Chondrocyte (in vitro differentiated cells): ENCODE data around the gene TFEB. TPM values are rescaled to one million over a fixed set of nuclear protein-coding genes. Genes with fewer than 3 reads are reported as not detected.

ENCODE experiments used
- DNase-seq: peaks from one replicate; pipeline ENCODE4 v3.0.0; 2021; ENCODE audit warnings: mixed read lengths, low spot score
- H3K27ac Mint-ChIP-seq: one replicate; pipeline ENCODE4 v1.8.0; 2021; ENCODE audit warnings: mild to moderate bottlenecking, moderate library complexity, mixed read lengths; ENCODE audit not compliant: unreplicated experiment
- H3K27me3 Mint-ChIP-seq: 2 replicates; pipeline ENCODE4 v1.8.0; 2021; ENCODE audit warnings: low read depth, mixed read lengths
- H3K36me3 Mint-ChIP-seq: 2 replicates; pipeline ENCODE4 v1.8.0; 2021; ENCODE audit warnings: low read depth, mixed read lengths
- H3K4me1 Mint-ChIP-seq: 2 replicates; pipeline ENCODE4 v1.8.0; 2021; ENCODE audit warnings: low read depth, mild to moderate bottlenecking, mixed read lengths
- H3K4me3 Mint-ChIP-seq: one replicate; pipeline ENCODE4 v1.8.0; 2021; ENCODE audit warnings: mild to moderate bottlenecking, moderate library complexity, mixed read lengths; ENCODE audit not compliant: unreplicated experiment
- H3K9me3 Mint-ChIP-seq: 2 replicates; pipeline ENCODE4 v1.8.0; 2021; ENCODE audit warnings: low read depth, mixed read lengths
- total RNA-seq: library from RNA; stranded (reverse); gene quantifications from 3 replicates; pipeline ENCODE4 v1.2.1, GENCODE V29; 2021
- TF ChIP-seq, protein P1 (sequence below): fragments of 200-600 bp; sonication (generic); IDR thresholded peaks from 2 replicates; pipeline ENCODE4 v1.5.0; 2021; ENCODE audit warnings: antibody characterized with exemption, mild to moderate bottlenecking, moderate library complexity

TFEB gene
- total RNA-seq, 1 donor from 2014 or later = 11.6 TPM

DNA sequence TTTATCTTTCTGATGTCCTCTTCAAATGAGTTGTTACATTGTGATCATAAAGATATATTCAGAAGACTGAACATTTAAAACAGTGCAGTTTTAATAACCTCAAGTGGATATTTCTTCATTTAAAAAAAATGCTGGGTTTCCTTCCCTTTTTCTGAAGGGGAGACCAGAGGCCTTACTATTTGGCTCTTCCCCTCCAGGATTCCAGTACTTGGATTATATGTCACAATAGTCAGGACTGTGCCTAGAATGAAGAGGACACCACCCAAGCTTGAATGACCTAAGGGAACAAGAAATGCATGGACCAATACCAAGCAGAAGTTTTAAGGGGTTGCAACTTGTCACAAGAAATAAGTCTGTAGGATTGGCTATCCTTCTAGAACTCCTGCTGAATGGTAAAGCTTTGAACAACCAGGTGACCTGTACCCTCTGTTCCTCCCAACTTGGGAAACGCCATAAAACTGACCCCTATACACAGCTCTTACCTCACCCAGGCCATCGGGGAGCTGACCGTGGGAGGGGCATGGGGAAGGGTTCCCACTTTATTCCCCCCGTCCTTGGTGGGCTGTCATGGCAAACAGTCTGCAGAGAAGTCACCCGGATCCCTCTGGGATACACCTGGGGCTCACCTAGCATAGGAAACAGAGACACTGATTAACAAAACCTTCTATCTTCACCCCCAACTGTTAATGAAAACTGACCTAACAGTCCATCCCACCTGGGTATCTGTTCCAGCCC, 42.3 kb upstream of the TFEB start:
- Mint-ChIP-seq H3K27me3 (no peaks in the 10 kb centered on the region), H3K4me1 (peaks cover 18% of the 10 kb centered on the region), H3K4me3 (no peak overlapping the region), H3K27ac (no peak overlapping the region), H3K9me3 (no peaks in the 10 kb centered on the region), H3K36me3 (peaks cover 7% of the 10 kb centered on the region)
- DNase-seq = peak; percentile 42
- TF ChIP-seq, protein P1, sequence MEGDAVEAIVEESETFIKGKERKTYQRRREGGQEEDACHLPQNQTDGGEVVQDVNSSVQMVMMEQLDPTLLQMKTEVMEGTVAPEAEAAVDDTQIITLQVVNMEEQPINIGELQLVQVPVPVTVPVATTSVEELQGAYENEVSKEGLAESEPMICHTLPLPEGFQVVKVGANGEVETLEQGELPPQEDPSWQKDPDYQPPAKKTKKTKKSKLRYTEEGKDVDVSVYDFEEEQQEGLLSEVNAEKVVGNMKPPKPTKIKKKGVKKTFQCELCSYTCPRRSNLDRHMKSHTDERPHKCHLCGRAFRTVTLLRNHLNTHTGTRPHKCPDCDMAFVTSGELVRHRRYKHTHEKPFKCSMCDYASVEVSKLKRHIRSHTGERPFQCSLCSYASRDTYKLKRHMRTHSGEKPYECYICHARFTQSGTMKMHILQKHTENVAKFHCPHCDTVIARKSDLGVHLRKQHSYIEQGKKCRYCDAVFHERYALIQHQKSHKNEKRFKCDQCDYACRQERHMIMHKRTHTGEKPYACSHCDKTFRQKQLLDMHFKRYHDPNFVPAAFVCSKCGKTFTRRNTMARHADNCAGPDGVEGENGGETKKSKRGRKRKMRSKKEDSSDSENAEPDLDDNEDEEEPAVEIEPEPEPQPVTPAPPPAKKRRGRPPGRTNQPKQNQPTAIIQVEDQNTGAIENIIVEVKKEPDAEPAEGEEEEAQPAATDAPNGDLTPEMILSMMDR = no peak

DNA sequence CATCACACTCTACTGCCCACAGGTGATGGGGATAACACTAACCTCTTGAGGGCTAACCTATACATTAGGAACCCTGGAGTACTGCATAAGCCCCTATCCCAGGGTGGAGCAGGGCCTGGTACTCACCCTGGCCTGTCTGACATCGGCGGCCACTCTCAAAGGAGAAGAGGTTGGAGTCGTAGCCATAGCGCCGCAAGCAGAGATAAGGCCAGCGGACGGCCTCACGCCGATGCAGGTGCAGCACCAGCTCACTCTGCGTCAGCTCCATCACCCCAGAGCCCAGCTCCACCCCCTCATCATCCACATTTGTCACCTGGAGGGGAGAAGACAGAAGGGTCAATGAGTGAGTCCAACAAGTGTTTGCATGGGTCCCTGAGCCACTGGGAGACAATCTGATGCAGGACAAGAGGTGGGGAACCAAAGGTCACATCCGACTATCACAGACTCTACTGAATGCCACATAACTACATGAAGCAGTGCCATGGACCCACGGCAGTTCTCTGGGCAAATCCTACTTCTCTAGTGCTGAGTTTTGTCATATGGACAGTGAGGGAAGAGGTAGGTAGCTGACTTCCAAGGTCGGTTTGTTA, 40.0 kb upstream of the TFEB start:
- Mint-ChIP-seq H3K36me3 (peaks cover 22% of the 10 kb centered on the region), H3K4me1 (peaks cover 7% of the 10 kb centered on the region), H3K27me3 (no peaks in the 10 kb centered on the region), H3K27ac (no peak overlapping the region), H3K4me3 (no peak overlapping the region), H3K9me3 (no peaks in the 10 kb centered on the region)
- TF ChIP-seq, protein P1 = no peak
- peak; percentile 79 for DNase-seq

DNA sequence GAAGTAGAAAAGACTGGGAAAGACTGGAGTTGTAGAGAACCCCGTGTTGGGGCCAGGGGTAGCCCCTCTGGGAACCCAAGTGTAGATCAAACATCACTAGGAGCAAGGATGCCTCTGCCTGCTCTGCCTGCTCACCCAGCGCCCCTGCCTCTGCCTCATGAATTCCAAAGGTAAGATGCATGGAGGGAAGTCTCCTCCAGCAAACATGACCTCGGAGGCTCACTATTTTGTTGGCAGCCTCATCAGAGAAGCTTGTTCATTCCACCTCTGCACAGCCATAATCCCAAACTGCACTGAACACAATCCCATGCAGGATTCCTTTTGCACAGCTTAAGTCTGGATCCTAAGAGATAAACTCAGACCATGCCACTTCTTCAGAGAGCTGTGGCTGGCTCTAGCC, 39.4 kb upstream of the TFEB start:
- peak; percentile 37 for DNase-seq
- Mint-ChIP-seq H3K4me3 (no peak overlapping the region), H3K4me1 (peaks cover 7% of the 10 kb centered on the region), H3K36me3 (peaks cover 24% of the 10 kb centered on the region), H3K9me3 (no peaks in the 10 kb centered on the region), H3K27ac (no peak overlapping the region), H3K27me3 (no peaks in the 10 kb centered on the region)
- TF ChIP-seq, protein P1 = no peak

DNA sequence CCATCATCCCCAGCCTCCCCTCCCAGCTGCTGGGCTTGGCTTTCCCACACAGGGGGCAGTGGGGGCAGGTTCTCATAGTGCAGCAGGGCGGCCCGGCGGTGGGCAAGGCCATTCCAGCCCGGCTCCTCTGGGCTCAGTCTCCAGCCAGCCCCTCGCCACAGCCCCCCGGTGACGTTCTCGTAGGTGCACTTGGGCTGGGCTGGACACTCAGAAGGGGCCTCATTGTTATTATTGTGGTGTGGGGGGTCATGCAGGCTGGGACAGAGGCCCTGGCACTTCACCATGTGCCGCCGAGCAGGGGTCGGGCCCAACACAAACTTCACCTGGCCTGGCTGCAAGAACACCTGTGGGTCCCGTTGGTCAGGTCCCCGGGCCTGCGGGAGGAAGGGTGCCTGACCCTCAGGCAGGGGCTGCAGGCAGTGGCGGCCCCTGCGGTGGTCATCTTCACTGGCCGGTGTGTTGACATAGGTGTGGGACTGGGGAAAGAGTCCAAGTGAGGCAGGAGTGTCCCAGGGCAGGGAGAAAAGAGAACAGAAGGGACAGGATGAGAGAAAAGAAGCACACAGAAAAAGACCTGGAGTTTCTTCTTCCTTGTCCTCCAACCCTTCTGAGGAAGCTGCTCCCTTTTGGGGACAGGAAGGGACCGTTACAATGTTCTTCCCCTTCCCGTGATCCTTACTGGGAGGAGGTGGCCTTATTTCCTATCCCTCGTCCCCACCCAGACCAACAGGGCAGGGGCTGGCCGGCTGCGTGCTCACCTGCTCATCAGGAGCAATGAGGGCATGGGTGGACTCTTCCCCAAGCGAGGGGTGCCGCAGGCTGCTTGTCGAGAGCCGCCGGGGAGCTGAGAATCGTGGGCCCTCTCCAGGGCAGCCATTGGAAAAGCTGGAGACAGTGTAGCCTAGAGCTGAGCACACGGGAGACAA, 35.9 kb upstream of the TFEB start:
- Mint-ChIP-seq H3K27ac (no peak overlapping the region), H3K9me3 (no peaks in the 10 kb centered on the region), H3K4me1 (peaks cover 15% of the 10 kb centered on the region), H3K27me3 (no peaks in the 10 kb centered on the region), H3K4me3 (no peak overlapping the region), H3K36me3 (peaks cover 24% of the 10 kb centered on the region)
- DNase-seq = peak; percentile 66
- TF ChIP-seq, protein P1 = no peak
